GM19468 (cell line): ENCODE results near the gene SLCO4C1.
A peak's percentile ranks its signal among the peaks of the same experiment; 100 is the strongest.
"Not testable (repeated sequence)": the region's sequence is repeated elsewhere in the genome, so short reads cannot be mapped to it uniquely, and the experiment has no call there.

Experiments
- ATAC-seq: cut with Tn5 transposase; IDR thresholded peaks from one replicate; pipeline ENCODE4 v1.9.1; 2021; ENCODE audit warnings: mild to moderate bottlenecking, moderate library complexity, moderate number of reproducible peaks; ENCODE audit not compliant: unreplicated experiment; ENCODE audit errors: extremely low read depth

SLCO4C1 gene

GRCh38 chr5:102296178-102296817 lies at the start of gene SLCO4C1:
Gene SLCO4C1, minus strand, starts transcription at chr5:102296284. Its CDS starts 22 bp downstream, at chr5:102296262.
- ATAC-seq, result peak; percentile 100

GRCh38 chr5:102341681-102342288 lies 45.7 kb upstream of the SLCO4C1 start:
- ATAC-seq, result no peak

- no peak for ATAC-seq
Measured at GRCh38 chr5:102324714-102325113, 28.6 kb upstream of the SLCO4C1 start.

GRCh38 chr5:102318801-102319200 lies 22.7 kb upstream of the SLCO4C1 start:
- ATAC-seq, result not testable (repeated sequence)

GRCh38 chr5:102314328-102314727 lies 18.2 kb upstream of the SLCO4C1 start:
- no peak for ATAC-seq

- no peak for ATAC-seq
Measured at GRCh38 chr5:102313912-102314311, 17.8 kb upstream of the SLCO4C1 start.

- no peak for ATAC-seq
Measured at GRCh38 chr5:102312586-102313370, 16.7 kb upstream of the SLCO4C1 start.

- ATAC-seq, result no peak
Measured at GRCh38 chr5:102309586-102309985, 13.5 kb upstream of the SLCO4C1 start.

GRCh38 chr5:102307232-102307631 lies 11.1 kb upstream of the SLCO4C1 start:
- peak; percentile 34 for ATAC-seq

GRCh38 chr5:102306121-102306520 lies 10.0 kb upstream of the SLCO4C1 start:
- ATAC-seq, result no peak

- no peak for ATAC-seq
Measured at GRCh38 chr5:102295534-102296177, 428 bp downstream of the SLCO4C1 start.

GRCh38 chr5:102294886-102295395 lies 1.1 kb downstream of the SLCO4C1 start:
- ATAC-seq, result no peak

GRCh38 chr5:102290004-102290403 lies 6.1 kb downstream of the SLCO4C1 start:
- no peak for ATAC-seq

GRCh38 chr5:102289251-102289899 lies 6.7 kb downstream of the SLCO4C1 start:
- ATAC-seq, result no peak

GRCh38 chr5:102288630-102289029 lies 7.5 kb downstream of the SLCO4C1 start:
- no peak for ATAC-seq

GRCh38 chr5:102286476-102286875 lies 9.6 kb downstream of the SLCO4C1 start:
- ATAC-seq, result no peak

GRCh38 chr5:102283102-102283797 lies 12.8 kb downstream of the SLCO4C1 start:
- ATAC-seq, result peak; percentile 24

GRCh38 chr5:102279711-102280110 lies 16.4 kb downstream of the SLCO4C1 start:
- no peak for ATAC-seq

GRCh38 chr5:102278231-102278630 lies 17.9 kb downstream of the SLCO4C1 start:
- ATAC-seq, result no peak
